Measurements from ENCODE around the gene AP1S1. TPM values are rescaled to one million over a fixed set of nuclear protein-coding genes. Genes with fewer than 3 reads are reported as not detected.

Gene AP1S1
- total and polyA plus RNA-seq, 2 of the 13 experiments (the other 11 are each of a cell fraction or from before 2014, with no cell fraction given), result 57.5 to 68.1 TPM

- no peak for TF ChIP-seq ZBTB40 (IDR thresholded peaks at IDR 0.05)
- TF ChIP-seq ZBTB40 (CRISPR knock-in tag; IDR thresholded peaks at IDR 0.05), result peak; percentile 47; the same call in 1 of the 2 replicates
- TF ChIP-seq ZNF629 (CRISPR knock-in tag; conservative IDR thresholded peaks at IDR 0.05), result no peak; the same call in 1 of the 2 replicates
- TF ChIP-seq HDAC1 (CRISPR knock-in tag; IDR thresholded peaks at IDR 0.05), result peak; percentile 90
- TF ChIP-seq ZNF800 (CRISPR knock-in tag; IDR thresholded peaks at IDR 0.05), result 0 out of 2 replicates have a peak, but pooled peaks have one; percentile 13
- peak; percentile 91 for TF ChIP-seq TBL1XR1 (IDR thresholded peaks at IDR 0.05; ENCODE audit: borderline replicate concordance, low read length, partially characterized antibody)
- no peak for TF ChIP-seq TRIM22 (IDR thresholded peaks at IDR 0.05)
- TF ChIP-seq ZBTB7B (CRISPR knock-in tag; IDR thresholded peaks at IDR 0.05), result peak; percentile 96
- TF ChIP-seq NCOA2 (CRISPR knock-in tag; IDR thresholded peaks at IDR 0.05), result peak; percentile 87
- TF ChIP-seq ZNF205 (CRISPR knock-in tag; IDR thresholded peaks at IDR 0.05), result no peak; the same call in 1 of the 2 replicates
- no peak for TF ChIP-seq HOXA7 (CRISPR knock-in tag; IDR thresholded peaks at IDR 0.05)
- 0 out of 2 replicates have a peak, but pooled peaks have one; percentile 53 for TF ChIP-seq MIER2 (CRISPR knock-in tag; IDR thresholded peaks at IDR 0.05)
- TF ChIP-seq CBX1 (IDR thresholded peaks at IDR 0.05; ENCODE audit: low read depth), result peak; percentile 97
- TF ChIP-seq ZNF335 (CRISPR knock-in tag; IDR thresholded peaks at IDR 0.05), result no peak
- no peak; the same call in 1 of the 2 replicates for TF ChIP-seq KDM6A (CRISPR knock-in tag; IDR thresholded peaks at IDR 0.05; ENCODE audit: low read depth)
- no peak for TF ChIP-seq ZNF639 (CRISPR knock-in tag; conservative IDR thresholded peaks at IDR 0.05)
Observed at GRCh38 chr7:101126651-101127459, 27.4 kb upstream of the AP1S1 start, which contains the start of gene SERPINE1 (continued).

Data from HepG2 (cell line).